Testis (tissue), 2 donors: ENCODE data around the gene PPEF1.

ENCODE experiments used
- CTCF ChIP-seq, 3 experiments: fragments of 450-650 bp in 2 of 3; fragments of 200-600 bp in 1 of 3; sonication (generic) in 1 of 3; IDR thresholded peaks; one replicate each; pipeline ENCODE4 v1.5.1; 2016 to 2019; ENCODE audit warnings: antibody characterized with exemption in 3 of 3, mild to moderate bottlenecking in 2 of 3, moderate library complexity in 1 of 3
- POLR2A ChIP-seq: fragments of 450-650 bp; IDR thresholded peaks from one replicate; pipeline ENCODE4 v1.6.1; 2017; ENCODE audit warnings: antibody characterized with exemption, mild to moderate bottlenecking, moderate library complexity

- TF ChIP-seq CTCF (IDR thresholded peaks at IDR 0.05): no peak
- no peak for TF ChIP-seq POLR2A
Observed at GRCh38 chrX:18769812-18770573, 62.5 kb downstream of the PPEF1 start.
